Stimulated activated CD4-positive, alpha-beta T cell treated with anti-CD3 and anti-CD28 coated beads, Interleukin-12 subunit alpha, Interleukin-12 subunit beta, amount 100 ng/mL, for 4 hours (primary cell): Measurements from ENCODE around the gene TCEANC2.
"Not testable (repeated sequence)": the region's sequence is repeated elsewhere in the genome, so short reads cannot be mapped to it uniquely, and the experiment has no call there.

Experiments used
- DNase-seq: peaks from one replicate; pipeline ENCODE4 v3.0.0-alpha.2; 2020

Gene TCEANC2

GRCh38 chr1:54094001-54094729 lies 40.8 kb downstream of the TCEANC2 start:
- no peak for DNase-seq

DNA sequence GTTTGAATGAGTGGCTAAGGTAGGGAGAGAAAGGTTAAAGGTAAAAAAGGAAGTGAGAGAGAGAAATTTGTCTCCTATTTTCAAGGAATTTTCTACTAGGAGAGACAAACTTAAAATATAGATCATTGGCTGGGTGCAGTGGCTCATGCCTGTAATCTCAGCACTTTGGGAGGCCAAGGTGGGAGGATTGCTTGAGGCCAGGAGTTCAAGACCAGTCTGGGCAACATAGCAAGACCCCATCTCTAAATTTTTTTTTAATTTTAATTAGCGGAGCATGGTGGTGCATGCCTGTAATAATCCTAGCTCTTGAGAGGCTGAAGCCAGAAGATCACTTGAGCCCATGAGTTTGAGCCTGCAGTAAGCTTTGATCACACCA lies 41.3 kb downstream of the TCEANC2 start:
- not testable (repeated sequence) for DNase-seq

- no peak for DNase-seq
Observed at GRCh38 chr1:54095546-54096226, 42.3 kb downstream of the TCEANC2 start.

- no peak for DNase-seq
Observed at GRCh38 chr1:54096227-54096876, 42.9 kb downstream of the TCEANC2 start.

- DNase-seq: no peak
Observed at GRCh38 chr1:54096877-54097240, 43.5 kb downstream of the TCEANC2 start.

DNA sequence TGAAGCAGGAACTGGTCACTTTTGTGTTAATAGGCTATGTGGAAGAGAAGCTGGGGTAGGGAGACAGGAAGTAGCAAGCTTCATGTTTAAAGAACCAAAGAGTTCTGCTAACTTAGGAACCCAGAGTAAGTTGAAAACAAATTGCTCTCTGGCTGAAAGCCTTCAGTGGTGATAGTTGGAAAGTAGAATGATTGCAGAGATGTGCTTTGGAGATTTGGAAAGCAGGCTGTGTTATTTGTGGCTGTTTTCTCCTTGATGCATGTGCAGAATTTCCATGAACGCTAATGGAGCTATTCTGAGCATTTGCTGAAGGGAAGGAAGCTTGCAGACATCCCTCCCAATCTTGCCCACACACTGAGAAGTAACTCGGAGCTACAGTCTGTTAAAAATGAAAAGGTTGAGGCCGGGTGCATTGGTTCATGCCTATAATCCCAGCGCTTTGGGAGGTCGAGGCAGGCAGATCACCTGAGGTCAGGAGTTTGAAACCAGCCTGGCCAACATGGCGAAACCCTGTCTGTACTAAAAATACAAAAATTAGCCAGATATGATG lies 45.7 kb downstream of the TCEANC2 start:
- DNase-seq: no peak

GRCh38 chr1:54100500-54100899 lies 47.1 kb downstream of the TCEANC2 start:
- no peak for DNase-seq

DNA sequence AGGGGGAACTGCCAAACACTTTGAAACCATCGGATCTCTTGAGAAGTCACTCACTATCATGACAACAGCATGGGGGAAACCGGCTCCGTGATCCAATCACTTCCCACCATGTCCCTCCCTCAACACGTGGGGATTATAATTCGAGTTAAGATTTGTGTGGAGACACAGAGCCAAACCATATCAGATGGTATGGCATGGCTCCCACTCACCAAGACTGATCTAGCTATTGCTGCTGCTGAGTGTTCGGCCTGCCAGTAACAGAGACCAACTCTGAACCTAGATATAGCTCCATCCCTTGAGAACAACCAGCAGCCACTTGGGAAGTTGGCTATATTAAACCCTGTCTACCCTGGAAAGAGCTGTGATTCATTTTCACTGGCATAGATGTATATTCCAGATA lies 50.0 kb downstream of the TCEANC2 start:
- no peak for DNase-seq

DNA sequence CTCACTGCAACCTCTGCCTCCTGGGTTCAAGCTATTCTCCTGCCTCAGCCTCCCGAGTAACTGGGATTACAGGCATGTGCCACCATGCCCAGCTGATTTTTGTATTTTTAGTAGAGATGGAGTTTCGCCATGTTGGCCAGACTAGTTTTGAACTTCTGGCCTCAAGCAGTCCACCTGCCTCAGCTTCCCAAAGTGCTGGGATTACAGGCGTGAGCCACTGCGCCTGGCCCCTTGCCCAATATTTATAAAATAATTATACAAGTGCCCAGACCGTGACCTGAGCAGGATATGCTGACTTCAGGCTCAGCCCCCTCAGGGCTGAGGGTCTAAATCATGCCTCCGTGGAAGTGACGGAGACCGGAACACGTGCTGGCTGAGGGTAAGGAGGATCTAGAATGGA lies 51.2 kb downstream of the TCEANC2 start:
- not testable (repeated sequence) for DNase-seq

DNA sequence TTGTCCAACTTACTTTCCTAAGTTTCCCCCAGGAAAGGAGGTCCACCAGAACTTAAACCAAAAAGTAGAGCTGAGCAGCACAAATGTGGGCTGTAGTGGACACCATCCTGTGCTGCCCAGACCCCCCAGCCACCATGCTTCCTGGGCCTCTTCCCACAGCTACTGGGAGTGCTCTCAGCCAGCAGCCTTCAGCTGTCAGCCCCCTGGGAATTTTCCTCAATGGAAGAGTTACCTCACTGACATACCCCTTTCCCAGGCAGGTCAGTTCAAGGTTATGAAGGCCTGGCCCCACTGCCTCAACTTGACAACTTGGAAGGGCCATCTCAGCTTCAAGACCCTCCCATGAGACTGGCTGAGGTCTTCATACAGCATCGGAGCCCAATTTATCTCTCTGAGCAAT lies 51.7 kb downstream of the TCEANC2 start:
- no peak for DNase-seq

- no peak for DNase-seq
Observed at GRCh38 chr1:54105736-54106269, 52.4 kb downstream of the TCEANC2 start.

- DNase-seq: no peak
Observed at GRCh38 chr1:54107131-54107530, 53.7 kb downstream of the TCEANC2 start.

- no peak for DNase-seq
Observed at GRCh38 chr1:54108156-54108555, 54.7 kb downstream of the TCEANC2 start.

- no peak for DNase-seq
Observed at GRCh38 chr1:54109129-54110090, 56.0 kb downstream of the TCEANC2 start.

DNA sequence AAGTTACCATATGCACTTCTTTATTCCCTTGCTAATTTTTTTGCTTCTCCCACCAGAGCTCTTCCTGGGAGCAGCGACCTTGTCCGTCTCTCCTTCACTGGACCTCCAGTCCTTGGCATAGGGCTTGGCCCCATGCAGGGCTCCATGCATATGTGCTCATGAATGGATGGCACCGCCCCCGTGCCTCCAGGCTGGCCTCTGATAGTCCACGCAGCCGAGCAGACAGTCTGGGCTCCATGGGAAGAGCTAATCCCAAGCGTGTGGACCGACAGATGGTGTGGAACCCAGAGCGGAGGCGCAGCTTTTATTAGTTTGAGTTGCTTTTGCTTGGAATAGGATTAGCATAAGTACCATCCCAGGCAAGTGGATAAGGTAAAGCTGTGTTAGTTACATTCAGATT lies 57.6 kb downstream of the TCEANC2 start:
- DNase-seq: no peak

GRCh38 chr1:54111624-54112023 lies 58.2 kb downstream of the TCEANC2 start:
- DNase-seq: no peak

DNA sequence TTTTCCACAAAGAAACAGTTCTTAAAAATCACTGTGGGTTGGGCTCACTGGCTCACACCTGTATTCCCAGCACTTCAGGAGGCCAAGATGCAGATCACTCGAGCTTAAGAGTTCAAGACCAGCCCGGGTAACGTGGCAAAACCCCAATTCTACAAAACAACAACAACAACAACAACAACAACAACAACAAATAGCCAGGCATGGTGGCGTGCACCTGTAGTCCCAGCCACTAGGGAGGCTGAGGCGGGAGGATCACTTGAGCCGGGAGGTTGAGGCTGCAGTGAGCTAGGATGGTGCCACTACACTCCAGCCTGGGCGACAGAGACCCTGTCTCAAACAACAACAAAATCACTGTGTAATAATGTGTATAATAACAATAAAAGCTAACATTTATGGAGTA lies 58.6 kb downstream of the TCEANC2 start:
- DNase-seq: no peak

DNA sequence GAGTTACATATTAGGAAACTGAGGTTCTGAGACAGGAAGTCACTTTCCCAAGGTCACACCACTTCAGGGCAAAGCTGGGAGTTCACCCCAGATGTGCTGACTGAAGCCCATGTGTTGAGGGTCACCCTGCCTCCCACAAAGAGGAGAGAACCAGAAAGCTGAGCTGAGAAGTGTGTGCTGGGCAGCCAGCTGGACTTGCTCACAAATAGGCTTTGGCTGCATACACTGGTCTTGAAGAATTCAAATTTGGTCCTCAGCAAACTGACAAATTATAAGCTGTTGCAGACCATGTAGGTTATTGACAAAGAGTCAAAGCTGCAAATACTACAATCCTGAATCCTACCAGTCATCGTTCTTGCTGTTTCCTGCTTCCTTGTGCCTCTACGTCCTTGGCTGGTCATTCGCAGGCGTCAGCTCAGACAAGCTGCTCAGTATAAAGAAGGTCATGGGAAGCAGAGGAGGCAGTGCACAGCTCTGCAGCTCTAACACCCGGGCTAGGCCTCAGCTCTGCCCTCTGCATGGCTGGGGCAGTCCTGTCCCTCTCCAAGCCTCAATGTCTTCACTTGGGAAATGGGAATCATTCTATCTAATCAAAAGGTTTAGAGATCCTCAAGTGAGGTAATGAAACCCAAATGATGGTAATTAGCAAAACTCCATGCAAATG lies 59.4 kb downstream of the TCEANC2 start:
- DNase-seq: no peak

DNA sequence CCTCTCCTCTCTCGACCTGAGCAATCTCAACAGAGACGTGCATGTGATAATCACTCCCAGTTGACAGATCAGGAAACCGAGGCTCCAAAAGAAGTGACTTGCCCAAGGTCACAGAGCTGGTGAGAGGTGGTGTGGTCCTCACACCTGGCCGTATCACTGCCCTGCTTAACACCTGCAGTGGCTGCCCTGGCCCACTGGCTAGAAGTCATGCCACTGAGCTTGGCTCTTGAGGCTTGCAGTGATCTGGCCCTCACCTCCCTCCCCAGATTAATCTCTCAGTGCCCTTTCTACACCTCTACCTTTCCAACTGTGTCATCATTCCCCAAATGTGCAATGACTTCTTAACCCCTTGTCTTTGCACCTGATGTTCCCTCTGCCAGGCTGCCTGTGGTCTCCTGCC lies 60.6 kb downstream of the TCEANC2 start:
- DNase-seq: no peak

DNA sequence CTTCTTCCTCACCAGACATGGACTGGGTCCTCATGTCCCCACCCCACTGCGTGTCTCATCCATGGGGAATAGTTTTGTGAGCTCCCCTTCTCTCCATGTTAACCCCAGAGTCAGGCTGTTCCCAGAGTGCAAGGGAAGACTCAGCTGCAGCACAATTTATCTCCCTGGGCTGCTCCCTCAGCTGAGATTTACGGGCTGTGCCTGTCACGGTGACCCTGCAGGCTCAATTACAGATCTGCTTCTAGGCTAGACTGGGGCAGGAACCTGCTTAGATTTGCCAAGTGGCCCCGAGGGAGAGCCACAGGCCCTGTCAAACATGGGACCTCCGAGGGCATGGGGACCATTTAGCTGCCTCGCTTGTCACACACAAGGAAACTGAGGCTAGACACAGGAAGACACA lies 61.5 kb downstream of the TCEANC2 start:
- DNase-seq: no peak

DNA sequence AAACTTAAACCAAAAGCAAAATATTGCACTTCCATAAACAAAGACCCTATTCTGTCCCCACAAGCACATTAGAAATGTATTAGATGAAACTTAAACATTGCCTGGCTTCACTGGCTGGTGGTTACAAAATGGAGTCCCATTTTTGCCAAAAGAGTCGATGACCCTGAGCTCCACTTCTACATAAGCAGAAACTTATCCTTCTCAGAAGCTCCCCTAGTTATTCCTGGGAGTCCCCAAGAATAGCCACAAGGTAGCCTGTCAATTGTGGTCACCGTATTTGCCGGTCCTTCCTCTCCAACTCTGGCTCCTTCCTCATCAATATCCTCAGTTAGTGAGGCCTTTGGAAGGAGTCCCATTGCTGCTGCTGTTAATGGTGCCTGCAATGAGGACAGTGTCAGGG lies 62.1 kb downstream of the TCEANC2 start:
- DNase-seq: no peak
